ENCODE results near the gene VBP1. TPM values are rescaled to one million over a fixed set of nuclear protein-coding genes. Genes with fewer than 3 reads are reported as not detected.
"Not testable (repeated sequence)": the region's sequence is repeated elsewhere in the genome, so short reads cannot be mapped to it uniquely, and the experiment has no call there.

Gene VBP1, protein sequence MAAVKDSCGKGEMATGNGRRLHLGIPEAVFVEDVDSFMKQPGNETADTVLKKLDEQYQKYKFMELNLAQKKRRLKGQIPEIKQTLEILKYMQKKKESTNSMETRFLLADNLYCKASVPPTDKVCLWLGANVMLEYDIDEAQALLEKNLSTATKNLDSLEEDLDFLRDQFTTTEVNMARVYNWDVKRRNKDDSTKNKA
- 10 to 100 TPM; 61.6 to 90.1 (median 68.6) TPM for polyA plus RNA-seq (ENCODE audit: insufficient read depth in 1 of 5, insufficient read length in 5 of 5, low replicate concordance in 1 of 5)
- long read RNA-seq, donor 1, transcript VBP1-201 (6 exons, 1,686 nt), result major isoform, 34 of 35 reads
- long read RNA-seq, donor 1, partial matches to known transcripts, result 0 of 35 reads
- long read RNA-seq, donor 1, other reads (novel, unspliced or antisense), result 0 of 35 reads
- long read RNA-seq, donor 2, transcript VBP1-201 (6 exons, 1,686 nt), result major isoform, 22 of 22 reads
- long read RNA-seq, donor 2, partial matches to known transcripts, result 0 of 22 reads
- long read RNA-seq, donor 2, other reads (novel, unspliced or antisense), result 0 of 22 reads
- long read RNA-seq, donor 3, transcript VBP1-201 (6 exons, 1,686 nt), result major isoform, 22 of 28 reads
- long read RNA-seq, donor 3, partial matches to known transcripts, result 6 of 28 reads
- long read RNA-seq, donor 3, other reads (novel, unspliced or antisense), result 0 of 28 reads
- long read RNA-seq, donor 4, transcript VBP1-201 (6 exons, 1,686 nt), result major isoform, 19 of 56 reads
- long read RNA-seq, donor 4, partial matches to known transcripts, result 36 of 56 reads
- long read RNA-seq, donor 4, other reads (novel, unspliced or antisense), result 0 of 56 reads
- long read RNA-seq, donor 5, transcript VBP1-201 (6 exons, 1,686 nt), result major isoform, 43 of 50 reads
- long read RNA-seq, donor 5, partial matches to known transcripts, result 0 of 50 reads
- long read RNA-seq, donor 5, other reads (novel, unspliced or antisense), result 7 of 50 reads
- long read RNA-seq, donor 6, transcript VBP1-201 (6 exons, 1,686 nt), result major isoform, 60 of 61 reads
- long read RNA-seq, donor 6, partial matches to known transcripts, result 0 of 61 reads
- long read RNA-seq, donor 6, other reads (novel, unspliced or antisense), result 0 of 61 reads
- long read RNA-seq, donor 7, transcript VBP1-201 (6 exons, 1,686 nt), result major isoform, 12 of 12 reads
- long read RNA-seq, donor 7, partial matches to known transcripts, result 0 of 12 reads
- long read RNA-seq, donor 7, other reads (novel, unspliced or antisense), result 0 of 12 reads
- long read RNA-seq, donor 8, transcript VBP1-201 (6 exons, 1,686 nt), result major isoform, 10 of 10 reads
- long read RNA-seq, donor 8, partial matches to known transcripts, result 0 of 10 reads
- long read RNA-seq, donor 8, other reads (novel, unspliced or antisense), result 0 of 10 reads

DNA sequence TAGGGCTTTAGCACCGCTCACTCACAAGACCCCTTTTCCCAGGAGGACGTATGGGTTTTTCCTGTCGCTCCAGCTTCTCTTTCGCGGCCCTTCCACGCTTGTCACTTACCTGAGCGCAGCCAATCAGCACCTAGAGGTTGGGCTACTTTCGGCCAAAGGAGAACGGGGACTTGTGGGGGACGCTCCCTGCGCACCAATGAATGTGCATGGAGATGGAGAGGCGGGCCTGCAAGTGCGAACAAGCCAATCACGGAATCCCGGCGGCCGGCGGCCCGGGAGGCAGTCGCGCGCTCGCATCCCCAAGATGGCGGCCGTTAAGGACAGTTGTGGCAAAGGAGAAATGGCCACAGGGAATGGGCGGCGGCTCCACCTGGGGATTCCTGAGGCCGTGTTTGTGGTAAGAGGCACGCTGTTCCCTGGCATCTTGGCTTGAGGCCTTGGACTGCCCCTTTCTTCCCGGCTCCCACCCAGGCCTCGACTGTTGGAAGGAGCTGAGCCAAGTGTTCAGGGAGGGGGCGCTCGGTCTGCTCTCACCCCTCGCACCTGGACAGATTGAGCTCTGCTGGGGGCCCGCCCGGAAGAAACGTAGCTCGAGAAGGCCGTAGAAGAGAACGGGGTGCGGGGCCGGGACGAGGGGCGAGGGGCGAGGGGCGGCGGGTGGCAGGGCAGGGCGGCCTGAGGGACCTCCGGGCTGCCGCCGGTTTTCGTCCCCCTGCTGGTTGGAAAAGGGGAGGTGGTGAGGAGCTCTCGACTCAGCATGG is at the start of gene VBP1:
VBP1 (plus strand) TSS at position 282 of the 761 bp plus-strand sequence; CDS start at position 305, 23 bp downstream.
- peak; percentile 86 to 89 for DNase-seq

DNA sequence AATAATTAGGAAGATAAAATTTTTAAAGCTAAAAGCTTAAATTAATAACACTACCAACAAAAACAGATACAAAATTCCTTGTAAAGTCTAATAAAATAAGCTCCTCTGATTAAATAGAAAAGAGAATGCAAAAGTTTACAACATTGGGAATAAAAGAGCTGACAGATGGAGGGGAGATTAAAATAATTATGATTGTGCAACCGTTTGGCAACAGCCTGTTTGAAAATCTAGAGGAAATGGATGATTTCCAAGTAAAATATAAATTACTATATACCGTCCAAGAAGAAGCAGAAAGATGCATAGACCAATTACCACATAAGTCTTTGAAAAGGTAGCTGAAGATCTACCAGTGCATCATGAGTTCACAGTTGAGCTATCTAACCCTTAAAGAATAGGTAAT is 46.4 kb upstream of the VBP1 start:
- DNase-seq, result peak; percentile 15 to 18

DNA sequence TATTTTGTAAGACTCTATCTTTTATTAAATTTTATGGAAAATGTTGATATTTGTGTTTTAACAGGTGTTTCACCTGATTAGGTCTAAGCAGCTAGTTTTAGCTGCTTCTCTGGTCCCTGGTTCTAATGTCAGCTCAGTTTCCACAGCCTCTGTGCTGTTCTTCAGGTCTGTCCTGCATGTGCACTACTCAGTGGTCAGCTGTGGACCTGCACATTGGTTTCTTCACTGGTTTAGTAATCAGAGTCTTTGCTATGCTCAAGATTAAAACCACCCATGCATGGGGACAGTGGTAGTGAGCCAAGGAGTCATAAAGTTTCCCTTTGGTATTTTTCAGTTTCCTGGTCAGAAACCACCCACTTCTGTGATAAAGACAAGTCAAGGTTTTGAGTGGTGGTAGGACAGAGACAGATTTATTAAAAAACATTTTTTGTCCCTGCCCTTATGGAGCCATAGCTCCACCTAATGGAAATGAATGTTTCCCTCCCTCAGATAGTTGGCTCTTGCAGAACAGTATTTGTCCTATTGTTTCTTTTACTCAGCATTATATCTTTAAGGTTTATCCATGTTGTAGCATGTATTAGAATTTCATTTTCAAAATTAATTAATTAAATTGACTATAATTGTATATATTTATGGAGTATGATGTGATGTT is 36.8 kb upstream of the VBP1 start:
- DNase-seq, result no peak

DNA sequence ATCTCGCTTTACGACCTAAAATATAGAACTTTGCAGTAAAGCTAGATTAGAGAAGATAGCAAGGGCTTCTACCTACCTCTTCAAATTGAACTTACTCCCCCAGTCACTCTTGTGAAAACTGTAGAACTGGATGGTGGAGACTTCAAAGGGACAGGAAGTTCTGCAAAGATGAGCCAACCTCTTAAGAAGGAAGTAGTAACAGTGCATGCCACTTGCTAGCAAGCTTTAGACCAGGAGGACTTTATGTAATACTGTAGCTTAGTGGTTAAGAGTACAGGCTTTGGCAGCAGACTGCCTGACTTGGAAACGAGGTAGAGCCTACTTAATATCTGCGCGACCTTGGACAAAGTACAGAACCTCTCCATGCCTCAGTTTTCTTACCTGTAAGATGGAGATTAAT is 27.5 kb upstream of the VBP1 start:
- DNase-seq, result no peak

DNA sequence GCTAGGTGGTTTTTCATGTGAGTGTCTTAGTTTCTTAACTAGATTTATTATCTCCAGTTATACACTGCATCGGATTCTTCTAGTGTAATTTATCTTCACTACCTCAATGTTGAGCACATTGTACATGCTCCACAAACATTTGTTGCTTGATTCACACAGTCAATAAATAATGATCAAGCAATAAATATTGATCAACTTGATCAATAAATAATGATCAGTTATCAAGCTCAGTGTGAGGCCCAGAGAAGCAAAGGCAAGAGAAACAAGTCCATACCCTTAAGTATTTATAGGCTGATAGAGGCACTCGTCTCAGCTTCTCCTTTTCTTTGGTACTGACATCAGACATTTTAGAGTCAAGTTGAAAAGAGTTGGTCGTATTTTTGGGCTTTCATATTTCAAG is 5.1 kb upstream of the VBP1 start:
- DNase-seq, result no peak

DNA sequence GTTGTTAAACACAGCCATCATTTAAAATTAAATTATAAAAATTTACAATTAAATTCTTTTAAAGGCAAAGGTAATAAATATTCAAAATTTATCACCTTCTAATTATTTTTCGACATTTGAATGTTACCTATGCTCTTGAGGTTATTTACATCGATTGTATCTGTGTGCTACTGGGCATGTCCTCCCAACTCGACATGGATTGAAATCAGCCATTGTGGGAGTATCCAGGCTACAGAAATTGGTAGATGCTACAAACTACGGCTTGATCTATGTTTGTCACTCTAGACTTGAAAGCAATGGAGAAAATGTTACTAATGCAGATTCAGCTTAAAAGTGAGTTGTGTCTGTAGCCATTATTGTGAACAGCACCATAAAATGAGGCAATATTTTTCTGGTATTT is 2.5 kb upstream of the VBP1 start:
- DNase-seq, result no peak

DNA sequence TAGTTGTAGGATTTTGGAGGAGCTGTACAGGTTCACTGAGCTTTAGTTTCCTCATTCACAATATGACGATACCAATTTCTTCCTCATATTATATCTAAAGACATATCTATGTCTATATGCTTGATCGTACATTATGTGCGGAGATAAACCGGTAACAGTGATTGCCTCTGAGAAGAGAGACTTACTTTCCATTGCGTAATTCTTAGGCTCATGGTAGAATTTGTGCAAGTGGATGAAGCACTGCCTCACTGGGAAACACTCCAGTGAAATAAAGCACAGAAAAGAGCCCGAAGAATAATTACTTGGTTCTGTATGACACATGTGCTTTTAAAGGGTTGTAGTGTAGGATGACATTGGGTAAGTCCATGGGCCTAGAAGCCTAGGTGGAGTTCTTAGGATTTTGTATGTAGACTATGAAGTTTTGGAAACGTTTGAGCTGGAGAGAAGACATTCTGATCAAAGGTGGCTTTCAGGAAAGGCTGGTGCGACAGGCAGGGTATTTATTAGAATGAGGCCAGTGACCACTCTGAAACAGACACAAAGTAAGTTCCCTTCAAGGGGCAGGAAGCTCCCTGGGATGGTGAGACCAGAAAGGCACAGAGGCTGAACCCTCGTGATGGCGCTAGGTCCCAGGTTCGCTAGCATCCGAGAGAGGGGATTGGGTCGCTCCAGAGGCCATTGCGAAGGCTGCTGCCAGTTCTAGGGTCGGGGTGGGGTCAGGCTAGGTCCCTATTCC is 649 bp upstream of the VBP1 start:
- DNase-seq, result no peak

DNA sequence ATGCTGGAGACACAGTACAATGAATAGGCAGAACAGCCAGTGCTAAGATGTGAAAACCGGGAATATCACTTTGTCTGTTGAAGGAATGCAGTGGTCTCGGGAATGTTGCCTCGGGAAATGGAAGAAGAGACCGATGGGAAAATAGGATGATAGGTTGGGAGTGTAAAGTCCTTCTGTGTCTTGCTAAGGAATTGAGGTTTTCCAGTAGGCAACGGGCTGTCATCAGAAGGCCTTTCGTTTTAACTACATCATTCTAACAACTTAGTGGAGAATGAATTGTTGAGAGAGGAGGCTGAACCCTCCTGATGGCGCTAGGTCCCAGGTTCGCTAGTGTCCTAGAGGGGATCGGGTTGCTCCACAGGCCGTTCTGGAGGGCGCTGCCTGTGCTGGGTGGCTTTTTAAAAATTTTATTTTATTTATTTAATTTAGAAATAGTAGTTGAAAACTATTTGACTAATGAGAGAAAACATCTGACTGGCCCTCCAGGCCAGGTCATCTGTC is 730 bp downstream of the VBP1 start:
- no peak for DNase-seq

DNA sequence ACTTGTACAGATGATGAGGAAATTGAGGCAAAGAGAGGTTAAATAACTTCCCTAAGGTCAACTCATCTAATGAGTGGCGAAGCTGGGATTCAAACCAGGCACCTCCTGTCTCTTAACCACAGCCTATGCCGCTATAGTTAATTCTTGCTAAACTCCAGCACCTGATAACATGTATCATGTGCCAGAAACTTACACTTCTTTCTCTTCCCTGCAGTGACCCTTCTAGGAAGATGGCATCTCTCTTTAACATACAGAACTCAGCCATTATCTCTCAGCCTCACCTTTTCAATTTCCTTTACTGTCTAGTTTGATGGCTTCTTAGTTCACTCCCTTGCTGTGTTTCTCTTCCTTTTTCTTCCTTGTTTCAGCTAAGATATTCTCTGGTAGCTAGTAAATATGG is 2.5 kb downstream of the VBP1 start:
- no peak for DNase-seq

DNA sequence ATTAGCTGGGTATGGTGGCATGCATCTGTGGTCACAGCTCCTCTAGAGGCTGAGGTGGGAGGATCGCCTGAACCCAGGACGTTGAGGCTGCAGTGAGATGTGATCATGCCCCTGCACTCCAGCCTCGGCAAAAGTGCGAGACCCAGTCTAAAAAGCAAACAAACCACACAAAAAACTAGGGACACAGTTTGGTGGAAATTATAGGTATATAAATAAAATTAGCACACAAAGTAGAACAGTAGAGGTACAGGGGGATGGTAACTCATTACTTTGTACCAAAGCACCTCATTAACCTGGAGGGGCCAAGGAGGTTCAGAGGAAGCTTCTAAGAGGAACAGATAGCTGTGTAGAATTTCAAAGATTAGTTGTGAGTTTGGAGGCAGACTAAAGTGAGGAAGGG is 5.1 kb downstream of the VBP1 start:
- DNase-seq, result no peak

DNA sequence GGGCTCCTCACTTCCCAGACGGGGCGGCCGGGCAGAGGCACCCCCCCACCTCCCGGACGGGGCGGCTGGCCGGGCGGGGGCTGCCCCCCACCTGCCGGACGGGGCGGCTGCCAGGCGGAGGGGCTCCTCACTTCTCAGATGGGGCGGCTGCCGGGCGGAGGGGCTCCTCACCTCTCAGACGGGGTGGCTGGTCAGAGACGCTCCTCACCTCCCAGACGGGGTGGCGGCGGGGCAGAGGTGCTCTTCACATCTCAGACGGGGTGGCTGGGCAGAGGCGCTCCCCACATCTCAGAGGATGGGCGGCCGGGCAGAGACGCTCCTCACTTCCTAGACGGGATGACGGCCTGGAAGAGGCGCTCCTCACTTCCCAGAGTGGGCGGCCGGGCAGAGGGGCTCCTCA is 7.5 kb downstream of the VBP1 start:
- not testable (repeated sequence) for DNase-seq

DNA sequence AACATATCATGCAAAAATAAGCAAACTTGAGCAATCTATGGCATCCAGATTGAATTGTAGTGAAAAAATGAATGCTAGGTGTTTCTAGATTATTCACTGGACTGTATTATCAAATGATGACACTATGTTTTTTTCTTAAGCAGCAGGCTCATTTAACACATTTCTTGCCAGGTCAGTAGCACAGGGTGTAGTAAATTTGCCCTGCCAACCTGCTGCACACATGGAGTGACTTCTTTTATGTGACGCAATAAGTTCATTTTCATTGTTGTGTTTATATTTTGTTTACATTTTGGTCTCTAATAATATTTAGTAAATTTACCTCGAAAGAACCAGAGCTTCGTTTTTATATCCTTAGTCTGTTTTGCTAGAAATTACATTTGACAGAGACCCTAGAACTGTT is 9.5 kb downstream of the VBP1 start:
- no peak for DNase-seq

DNA sequence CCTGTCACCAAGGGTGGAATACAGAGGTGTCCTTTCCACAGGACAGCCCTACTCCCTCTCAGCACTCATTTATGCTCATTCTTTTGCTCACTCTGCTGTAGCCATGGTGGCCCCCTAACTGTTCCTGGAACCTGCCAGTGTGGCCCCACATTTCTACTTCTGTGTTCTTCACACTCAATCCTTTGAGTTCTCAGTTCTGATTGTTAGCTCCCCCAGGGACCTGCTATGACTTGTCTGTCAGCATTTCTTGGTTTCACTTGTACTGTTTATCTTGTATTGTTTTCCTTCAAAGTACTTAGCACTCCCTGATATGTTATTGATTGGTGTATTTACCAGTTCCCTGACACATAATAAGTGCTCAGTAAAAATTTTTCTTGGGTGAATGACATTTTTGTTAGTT is 14.9 kb downstream of the VBP1 start:
- DNase-seq, result no peak

DNA sequence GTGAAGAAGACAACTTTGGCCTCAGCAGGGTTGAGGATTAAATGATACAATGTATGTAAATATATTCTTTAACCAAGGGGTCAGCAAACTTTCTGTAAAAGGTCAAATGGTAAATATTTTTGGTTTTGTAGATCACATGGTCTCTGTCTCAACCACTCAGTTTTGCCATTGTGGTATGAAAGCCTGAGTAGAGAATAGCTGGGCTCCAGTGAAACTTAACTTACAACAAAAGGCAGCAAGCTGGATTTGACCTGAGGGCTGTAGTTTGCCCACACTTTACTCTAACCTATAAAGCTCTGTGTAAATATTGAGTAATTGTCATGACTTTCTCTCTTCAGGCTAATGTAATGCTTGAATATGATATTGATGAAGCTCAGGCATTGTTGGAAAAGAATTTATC is 19.6 kb downstream of the VBP1 start:
- no peak for DNase-seq

DNA sequence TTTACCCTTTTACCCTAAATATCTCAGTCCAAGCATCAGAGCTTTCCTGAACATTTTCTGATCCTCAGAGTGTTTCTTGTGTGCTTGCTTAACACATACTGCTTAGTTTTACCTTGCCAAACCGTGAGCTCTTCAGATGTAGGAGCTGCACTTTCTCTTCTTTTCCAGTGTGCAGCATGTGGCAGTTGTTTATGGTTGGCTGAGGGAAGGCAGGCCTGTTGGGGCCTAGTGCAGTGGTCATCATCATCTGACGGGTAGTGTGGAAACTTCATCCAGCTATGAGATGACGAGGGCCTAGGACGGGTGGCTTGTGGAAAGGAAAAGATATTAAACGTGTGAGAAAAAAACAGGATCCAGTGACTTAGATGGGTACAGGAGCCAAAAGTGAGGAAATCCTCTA is 21.5 kb downstream of the VBP1 start:
- DNase-seq, result no peak

DNA sequence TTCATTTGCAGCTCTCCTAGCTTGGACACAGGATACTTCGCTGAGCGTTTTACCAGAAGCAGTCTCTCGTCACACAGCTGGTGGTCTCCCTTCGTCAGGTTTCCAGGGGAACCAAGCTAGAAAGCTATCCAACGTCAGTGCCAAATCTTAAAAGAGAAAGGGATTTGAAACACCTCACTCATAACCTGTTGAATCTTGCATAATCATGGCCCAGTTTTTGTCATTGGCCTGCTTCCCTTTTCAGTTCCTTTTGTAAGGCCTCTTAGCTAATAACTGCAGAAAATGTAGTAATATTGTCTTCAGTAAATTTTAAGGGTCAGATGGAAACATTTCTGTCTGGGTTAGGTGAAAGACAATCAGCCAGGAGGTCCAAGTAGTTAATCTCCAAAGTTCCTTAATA is 26.0 kb downstream of the VBP1 start:
- DNase-seq, result no peak

DNA sequence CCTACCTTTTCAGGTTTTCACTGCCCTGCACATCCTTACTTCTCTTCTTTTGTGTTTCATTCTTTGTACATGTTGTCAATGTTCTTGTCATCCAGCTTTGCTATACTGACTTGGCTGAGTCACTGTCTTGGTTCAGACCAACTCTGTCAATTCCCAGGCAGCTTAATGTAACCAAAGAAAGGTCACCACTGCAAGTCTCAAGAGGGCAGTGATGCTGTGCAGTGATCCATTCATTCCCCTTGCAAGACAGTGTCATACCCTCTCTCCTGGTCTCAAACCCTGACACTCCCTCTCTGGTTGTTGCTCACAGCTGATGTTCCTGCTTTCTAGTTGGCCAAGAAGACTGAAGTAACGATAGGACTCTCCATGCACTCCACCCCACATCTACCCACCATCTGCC is 30.5 kb downstream of the VBP1 start:
- DNase-seq, result no peak

DNA sequence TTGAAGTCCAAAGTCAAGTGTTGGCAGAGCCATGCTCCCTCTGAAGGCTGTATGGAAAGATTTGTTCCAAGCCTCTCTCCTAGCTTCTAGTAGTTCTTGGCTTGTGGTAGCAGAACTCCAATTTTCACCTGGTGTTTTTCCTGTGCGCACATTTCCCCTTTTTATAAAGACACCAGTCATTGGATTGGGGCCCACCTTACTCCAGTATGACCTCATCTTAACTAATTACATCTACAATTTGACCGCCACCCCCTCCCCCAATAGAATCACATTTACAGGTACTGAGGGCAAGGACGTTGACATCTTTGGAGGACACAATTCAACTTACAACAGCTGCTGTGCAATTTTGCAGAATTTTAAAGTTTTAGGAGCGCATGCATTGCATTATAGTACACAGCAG is 31.2 kb downstream of the VBP1 start:
- DNase-seq, result no peak

DNA sequence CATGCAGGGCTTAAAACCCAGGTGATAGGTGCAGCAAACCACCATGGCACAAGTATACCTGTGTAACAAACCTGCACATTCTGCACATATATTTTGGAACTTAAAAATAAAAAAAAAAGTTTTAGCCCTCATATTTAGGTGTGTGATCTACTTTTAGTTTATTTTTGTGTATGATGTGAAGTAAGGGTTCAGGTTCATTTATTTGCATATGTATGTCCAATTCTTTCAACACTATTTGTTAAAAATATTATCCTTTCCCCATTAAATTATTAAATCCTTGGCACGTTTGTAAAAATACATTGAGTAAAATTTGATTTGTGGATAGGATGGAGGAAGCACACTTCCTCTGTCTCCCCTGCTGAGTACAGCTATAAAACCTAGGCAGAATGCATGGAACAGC is 35.1 kb downstream of the VBP1 start:
- no peak for DNase-seq

DNA sequence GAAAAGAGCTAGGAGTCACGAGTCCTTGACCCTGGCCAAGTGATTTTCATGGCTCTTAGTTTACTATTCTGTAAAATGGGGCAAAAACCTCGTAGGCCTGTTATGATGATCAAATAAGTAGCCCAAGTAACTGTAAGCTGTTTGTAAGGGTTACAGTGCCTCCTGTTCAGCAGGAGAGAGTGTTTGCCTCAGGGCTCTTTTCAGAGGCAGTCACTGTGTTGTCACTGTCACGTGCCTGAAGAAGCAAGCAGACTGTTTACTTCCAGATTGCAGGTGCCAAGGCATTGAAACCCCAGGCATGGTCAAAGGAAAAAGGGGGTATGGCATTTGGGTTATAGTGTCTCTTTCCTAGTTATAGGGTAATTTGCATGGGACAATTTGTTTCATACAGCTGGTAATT is 43.5 kb downstream of the VBP1 start:
- DNase-seq, result no peak
